NT2/D1 (cell line): ENCODE measurements around the gene SLC30A7.

Source experiments
- YY1 ChIP-seq: IDR thresholded peaks from 2 replicates; pipeline ENCODE4 v1.6.1; 2011; ENCODE audit not compliant: insufficient read length, insufficient read depth
- ZNF274 ChIP-seq: IDR thresholded peaks from 2 replicates; pipeline ENCODE4 v1.6.1; 2011; ENCODE audit warnings: mild to moderate bottlenecking, low read depth, low read length

DNA sequence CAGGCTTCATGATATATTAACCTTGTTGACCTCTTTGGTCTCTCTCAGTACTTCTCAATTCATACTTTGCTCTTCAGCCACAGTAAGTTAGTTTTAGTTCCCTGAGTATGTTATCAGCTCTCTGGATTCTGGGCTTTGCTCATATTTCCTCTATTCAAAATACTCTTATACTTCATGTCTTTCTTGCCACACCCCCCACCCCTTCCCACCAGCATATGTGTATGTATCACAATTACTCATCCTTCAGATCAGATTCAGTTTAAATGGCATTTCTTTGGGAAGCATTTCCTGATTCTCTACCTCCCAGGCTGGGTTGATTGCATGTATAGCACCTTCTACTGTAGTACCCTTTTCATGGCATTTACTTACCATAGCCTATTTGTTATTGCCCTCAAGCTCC is 28.3 kb downstream of the SLC30A7 start:
- no peak for TF ChIP-seq YY1
- no peak for TF ChIP-seq ZNF274
